HCT116 (cell line): ENCODE results near the gene MICAL3. TPM values are rescaled to one million over a fixed set of nuclear protein-coding genes. Genes with fewer than 3 reads are reported as not detected.

Source experiments
- ATAC-seq: fragments of 200-7000 bp; cut with Tn5 transposase; 2 replicates; pipeline ENCODE4 v1.9.1; 2020; ENCODE audit warnings: mild to moderate bottlenecking, moderate library complexity
- BruUV-seq: library from RNA; stranded (reverse); fragments of 400-500 nt; replicated peaks from 2 replicates; lab custom pipeline; 2021; lab: Mats Ljungman, UMichigan
- CTCF ChIA-PET: fragments of 300-600 bp; sonication (Branson Sonifier 250); formaldehyde crosslinking; loops from one replicate; lab custom pipeline; 2021; ENCODE audit warnings: antibody characterized with exemption; lab: Charles Lee
- POLR2A ChIA-PET: fragments of 300-600, 350-600 bp; sonication (Branson Sonifier 250); formaldehyde crosslinking; loops from one replicate; lab custom pipeline; 2021; ENCODE audit warnings: antibody characterized with exemption; lab: Charles Lee
- RAD21 ChIA-PET, 2 experiments: fragments of 300-600 bp; sonication (Branson Sonifier 250); formaldehyde crosslinking; loops; one replicate each; lab custom pipeline; 2023; ENCODE audit warnings: low total read pairs in 2 of 2; ENCODE audit not compliant: uncharacterized antibody in 2 of 2, unreplicated experiment in 2 of 2, low non-redundant PET in 1 of 2; lab: Charles Lee
- DNase-seq: peaks from one replicate; pipeline ENCODE4 v3.0.0-alpha.2; 2010; ENCODE audit warnings: low read depth, low spot score
- H2AFZ ChIP-seq: fragments of 200-600 bp; shearing (Covaris generic), sonication (generic); 2 replicates; pipeline ENCODE4 v1.6.1; 2017; ENCODE audit warnings: low read depth, mixed run types, mixed read lengths, antibody characterized with exemption, low read length; ENCODE audit not compliant: poor library complexity, severe bottlenecking
- H3K27ac ChIP-seq: 2 replicates; pipeline ENCODE4 v1.5.1; 2012; ENCODE audit warnings: low read depth, low read length
- H3K27me3 ChIP-seq: fragments of 200-600 bp; sonication (generic); 2 replicates; pipeline ENCODE4 v1.6.1; 2016; ENCODE audit warnings: mixed run types, low read length, mixed read lengths; ENCODE audit not compliant: insufficient read depth
- H3K36me3 ChIP-seq, 2 experiments: fragments of 200-500 bp in 1 of 2; fragments of 200-600 bp in 1 of 2; sonication (Bioruptor generic) in 1 of 2; sonication (generic) in 1 of 2; 2 replicates each; pipeline versions ENCODE4 v1.5.1 to v1.6.1; 2014 to 2016; ENCODE audit warnings: low read length in 2 of 2, inconsistent platforms in 1 of 2, mixed read lengths in 1 of 2, mixed run types in 1 of 2; ENCODE audit not compliant: insufficient read depth in 2 of 2, control insufficient read depth in 1 of 2
- H3K4me1 ChIP-seq, 2 experiments: fragments of 200-600 bp in 1 of 2; sonication (generic) in 1 of 2; 2 replicates each; pipeline versions ENCODE4 v1.5.1 to v1.6.1; 2012 to 2017; ENCODE audit warnings: low read length in 2 of 2, inconsistent platforms in 1 of 2, mild to moderate bottlenecking in 1 of 2, mixed read lengths in 1 of 2, mixed run types in 1 of 2, moderate library complexity in 1 of 2; ENCODE audit not compliant: insufficient read depth in 2 of 2, control insufficient read depth in 1 of 2
- H3K4me2 ChIP-seq: fragments of 200-600 bp; sonication (generic); 2 replicates; pipeline ENCODE4 v1.6.1; 2017; ENCODE audit warnings: mixed run types, low read length, mixed read lengths
- H3K4me3 ChIP-seq, 2 experiments: fragments of 200-600 bp in 1 of 2; sonication (generic) in 1 of 2; replicated peaks in 1 of 2; 2 replicates each; pipeline ENCODE4 v1.5.1; 2011 to 2016; ENCODE audit warnings: low read length in 2 of 2, control low read depth in 1 of 2, low read depth in 1 of 2, mild to moderate bottlenecking in 1 of 2, mixed read lengths in 1 of 2, mixed run types in 1 of 2
- H3K79me2 ChIP-seq: fragments of 200-600 bp; sonication (generic); 2 replicates; pipeline ENCODE4 v1.6.1; 2017; ENCODE audit warnings: mild to moderate bottlenecking, mixed run types, low read length, moderate library complexity, mixed read lengths; ENCODE audit not compliant: insufficient read depth
- H3K9ac ChIP-seq: fragments of 200-600 bp; sonication (generic); 2 replicates; pipeline ENCODE4 v1.6.1; 2016; ENCODE audit warnings: low read length, mixed read lengths
- H3K9me2 ChIP-seq: fragments of 200-600 bp; sonication (generic), shearing (Covaris generic); 2 replicates; pipeline ENCODE4 v1.6.1; 2017; ENCODE audit warnings: mixed run types, mild to moderate bottlenecking, moderate library complexity; ENCODE audit not compliant: insufficient read depth
- H3K9me3 ChIP-seq, 2 experiments: fragments of 200-500 bp in 1 of 2; fragments of 200-600 bp in 1 of 2; sonication (Bioruptor generic) in 1 of 2; sonication (generic) in 1 of 2; 2 replicates each; pipeline ENCODE4 v1.6.1; 2014 to 2017; ENCODE audit warnings: low read length in 2 of 2, mixed read lengths in 2 of 2, inconsistent platforms in 1 of 2, low read depth in 1 of 2, mild to moderate bottlenecking in 1 of 2, mixed run types in 1 of 2, moderate library complexity in 1 of 2; ENCODE audit not compliant: control insufficient read depth in 1 of 2, insufficient read depth in 1 of 2
- H4K20me1 ChIP-seq: fragments of 200-600 bp; sonication (generic), shearing (Covaris generic); 2 replicates; pipeline ENCODE4 v1.6.1; 2017; ENCODE audit warnings: mixed run types, mild to moderate bottlenecking, moderate library complexity; ENCODE audit not compliant: insufficient read depth
- ATF3 ChIP-seq: IDR thresholded peaks from 2 replicates; pipeline ENCODE4 v1.6.1; 2012
- CBX3 ChIP-seq: IDR thresholded peaks from 2 replicates; pipeline ENCODE4 v1.6.1; 2012; ENCODE audit warnings: low read depth
- CTCF ChIP-seq, 3 experiments: fragments of 200-600 bp in 1 of 3; sonication (generic) in 1 of 3; IDR thresholded peaks in 2 of 3; conservative IDR thresholded peaks in 1 of 3; 2 replicates each; pipeline ENCODE4 v1.5.1; 2012 to 2017; ENCODE audit warnings: low read depth in 2 of 3, low read length in 2 of 3, antibody characterized with exemption in 1 of 3, borderline replicate concordance in 1 of 3, control low read depth in 1 of 3, mild to moderate bottlenecking in 1 of 3, mixed read lengths in 1 of 3, mixed run types in 1 of 3, moderate library complexity in 1 of 3; ENCODE audit not compliant: insufficient read depth in 1 of 3
- EZH2 ChIP-seq: fragments of 200-600 bp; sonication (generic); IDR thresholded peaks from 2 replicates; pipeline ENCODE4 v1.6.1; 2017; ENCODE audit warnings: antibody characterized with exemption, mixed run types
- EZH2phosphoT487 ChIP-seq: fragments of 200-600 bp; IDR thresholded peaks from 2 replicates; pipeline ENCODE4 v1.6.1; 2018; ENCODE audit warnings: antibody characterized with exemption, borderline replicate concordance
- FOSL1 ChIP-seq: IDR thresholded peaks from 2 replicates; pipeline ENCODE4 v1.6.1; 2012; ENCODE audit warnings: low read depth
- MAX ChIP-seq: IDR thresholded peaks from 2 replicates; pipeline ENCODE4 v1.6.1; 2012
- POLR2A ChIP-seq: IDR thresholded peaks from 2 replicates; pipeline ENCODE4 v1.7.0; 2011; ENCODE audit warnings: borderline replicate concordance; ENCODE audit not compliant: insufficient read depth, insufficient read length; ENCODE audit errors: extremely low read depth
- RAD21 ChIP-seq: IDR thresholded peaks from 2 replicates; pipeline ENCODE4 v1.6.1; 2012; ENCODE audit warnings: low read depth, mild to moderate bottlenecking
- SIN3A ChIP-seq: IDR thresholded peaks from 2 replicates; pipeline ENCODE4 v1.6.1; 2012; ENCODE audit warnings: low read depth
- TCF7L2 ChIP-seq: IDR thresholded peaks from 2 replicates; pipeline ENCODE4 v1.7.0; 2011; ENCODE audit warnings: borderline replicate concordance, inconsistent platforms; ENCODE audit not compliant: insufficient read depth, insufficient read length; ENCODE audit errors: extremely low read depth
- intact Hi-C: fragments of 100-400 bp; cut with micrococcal nuclease; formaldehyde crosslinking; loops from 2 replicates; pipeline ENCODE4 v1.10.0; 2022
- total RNA-seq: library from RNA; stranded (reverse); gene quantifications from one replicate; pipeline ENCODE4 v1.2.1, GENCODE V29; 2021; ENCODE audit not compliant: unreplicated experiment

MICAL3 gene
- total RNA-seq, 1 experiment from 2014 or later, result 30.8 TPM

GRCh38 chr22:17946662-17947367, 77.5 kb downstream of the MICAL3 start:
- Histone ChIP-seq H3K27me3 (no peaks in the 10 kb centered on the region), H2AFZ (no peak overlapping the region), H3K27ac (no peak overlapping the region), H3K9me3 (no peaks in the 10 kb centered on the region), H3K4me1 (peaks cover 0 to 7% of the 10 kb centered on the region in 2 experiments; a peak in 2 of 4 replicates), H3K79me2 (peaks cover 96% of the 10 kb centered on the region), H3K4me2 (no peak overlapping the region), H3K9ac (no peak overlapping the region), H4K20me1 (no peaks in the 10 kb centered on the region), H3K36me3 (no peaks in the 10 kb centered on the region), H3K4me3 (no peak overlapping the region), H3K9me2 (no peaks in the 10 kb centered on the region)
- ChIA-PET POLR2A (no interaction called here), CTCF (no interaction called here), RAD21 (no interaction called here)
- DNase-seq, result no peak
- ATAC-seq, result no peak
- BruUV-seq, result no TSS peak
- intact Hi-C loops, result no loop called here
- TF ChIP-seq MAX, result no peak
- no peak for TF ChIP-seq EZH2phosphoT487
- TF ChIP-seq TCF7L2, result no peak
- TF ChIP-seq CTCF (IDR thresholded peaks at IDR 0.05 in 2 of 3, conservative IDR thresholded peaks at IDR 0.05 in 1 of 3; ENCODE audit: borderline replicate concordance in 1 of 3, insufficient read depth in 1 of 3, low read depth in 2 of 3, low read length in 2 of 3), result no peak
- no peak for TF ChIP-seq FOSL1
- TF ChIP-seq SIN3A, result no peak
- TF ChIP-seq ATF3, result no peak
- TF ChIP-seq POLR2A, result no peak
- no peak for TF ChIP-seq RAD21
- TF ChIP-seq CBX3, result no peak
- no peak for TF ChIP-seq EZH2
